Calu3 (cell line): ENCODE results near the gene C1orf56. TPM values are rescaled to one million over a fixed set of nuclear protein-coding genes. Genes with fewer than 3 reads are reported as not detected.

ENCODE experiments used
- BruUV-seq: library from RNA; stranded (reverse); fragments of 400-500 nt; replicated peaks from 2 replicates; lab custom pipeline; 2021; lab: Mats Ljungman, UMichigan
- CTCF ChIA-PET: fragments of 300-600 bp; sonication (Branson Sonifier 250); formaldehyde crosslinking; loops from one replicate; lab custom pipeline; 2022; ENCODE audit warnings: antibody characterized with exemption; lab: Charles Lee
- DNase-seq: peaks from one replicate; pipeline ENCODE4 v3.0.0; 2022
- H3K27ac Mint-ChIP-seq: one replicate; pipeline ENCODE4 v1.8.0; 2022; ENCODE audit warnings: mixed read lengths; ENCODE audit not compliant: unreplicated experiment
- H3K27me3 Mint-ChIP-seq: one replicate; pipeline ENCODE4 v1.8.0; 2022; ENCODE audit warnings: mixed read lengths; ENCODE audit not compliant: unreplicated experiment
- H3K36me3 Mint-ChIP-seq: one replicate; pipeline ENCODE4 v1.8.0; 2022; ENCODE audit warnings: mild to moderate bottlenecking, moderate library complexity, mixed read lengths; ENCODE audit not compliant: insufficient read depth, unreplicated experiment
- H3K4me1 Mint-ChIP-seq: one replicate; pipeline ENCODE4 v1.8.0; 2022; ENCODE audit warnings: mild to moderate bottlenecking, low read depth, mixed read lengths; ENCODE audit not compliant: unreplicated experiment
- H3K4me3 Mint-ChIP-seq: one replicate; pipeline ENCODE4 v1.8.0; 2022; ENCODE audit warnings: mild to moderate bottlenecking, low read depth, moderate library complexity, mixed read lengths; ENCODE audit not compliant: unreplicated experiment
- H3K9me3 Mint-ChIP-seq: one replicate; pipeline ENCODE4 v1.8.0; 2022; ENCODE audit warnings: low read depth, mixed read lengths; ENCODE audit not compliant: unreplicated experiment
- CTCF ChIP-seq: fragments of 200-600 bp; IDR thresholded peaks from one replicate; pipeline ENCODE4 v1.8.0; 2022; ENCODE audit warnings: antibody characterized with exemption; ENCODE audit not compliant: unreplicated experiment
- intact Hi-C: fragments of 100-400 bp; cut with micrococcal nuclease; formaldehyde crosslinking; loops from one replicate; pipeline ENCODE4 v1.10.0; 2022; ENCODE audit not compliant: unreplicated experiment
- total RNA-seq: library from RNA; stranded (reverse); gene quantifications from 2 replicates; pipeline ENCODE4 v1.2.3, GENCODE V29; 2022

The C1orf56 gene
- total RNA-seq, 1 experiment from 2014 or later = 8.5 TPM

DNA sequence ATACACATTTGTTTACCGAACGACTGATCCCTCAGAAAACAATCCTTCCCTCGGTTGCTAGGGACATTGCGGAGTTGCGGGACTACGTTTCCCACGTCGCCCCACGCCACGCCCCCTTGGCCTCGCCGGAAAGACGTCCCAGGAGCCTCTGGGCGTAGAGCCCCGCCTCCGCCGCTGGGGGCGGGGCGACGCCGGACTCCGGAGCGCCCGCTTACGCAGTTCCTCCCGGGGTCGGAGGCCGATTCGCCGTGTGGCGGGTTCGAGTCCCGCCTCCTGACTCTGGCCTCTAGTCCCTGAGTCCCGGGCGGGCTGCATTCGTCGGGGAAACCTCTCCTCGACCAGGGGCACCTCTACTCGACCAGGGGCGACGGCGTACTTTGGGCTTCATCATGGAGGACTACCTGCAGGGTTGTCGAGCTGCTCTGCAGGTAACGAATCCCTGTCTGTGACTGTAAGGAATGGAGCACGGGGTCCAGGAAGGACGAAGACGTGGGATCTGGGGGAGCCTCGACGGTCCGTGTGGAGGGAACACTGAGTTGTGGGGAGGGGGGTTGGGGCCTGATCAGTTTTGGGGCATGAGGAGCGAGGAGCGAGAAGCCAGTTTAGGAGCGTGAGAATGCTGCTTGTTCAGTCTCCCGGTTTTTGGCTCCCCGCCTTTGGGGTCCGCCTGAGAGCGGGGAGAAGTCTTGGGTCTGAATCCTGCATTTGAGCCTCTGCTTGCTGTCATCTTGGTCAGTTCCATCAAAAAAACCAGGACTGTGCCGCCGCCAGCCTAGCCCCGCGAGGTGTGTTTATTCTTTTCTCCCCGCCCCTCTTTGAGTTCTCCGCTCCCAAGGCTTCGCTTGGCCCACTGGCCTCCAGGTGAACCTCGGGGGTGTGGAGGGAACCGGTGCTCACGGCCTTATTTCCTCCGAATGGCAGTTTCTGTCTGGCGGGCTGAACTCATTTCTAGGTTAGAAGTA, 39.0 kb upstream of the C1orf56 start, which contains the start of gene PRUNE1:
Gene PRUNE1, plus strand, starts transcription at position 206 of the 962 bp plus-strand sequence. Its CDS starts 184 bp downstream, at position 390.
- CTCF ChIA-PET = interaction anchor here (0.7 to 1.5 kb wide), 2 partner anchors 39 to 901 kb away, joined by 4 read pairs; partner anchors contain the start of genes C1orf56 and THEM4
- no TSS peak for BruUV-seq
- DNase-seq = peak; percentile 99
- H3K36me3 Mint-ChIP-seq = peaks cover 43% of the 10 kb centered on the region
- H3K9me3 Mint-ChIP-seq = no peaks in the 10 kb centered on the region
- peak within 1 kb of the TSS; percentile 96 for H3K4me3 Mint-ChIP-seq
- intact Hi-C loops = loop anchor here (5.0 kb wide), 1 partner anchor 131 kb away; the partner anchor contains the start of gene ARNT
- H3K27ac Mint-ChIP-seq = peak within 1 kb of the TSS; percentile 95
- TF ChIP-seq CTCF = no peak
- peaks cover 37% of the 10 kb centered on the region for H3K4me1 Mint-ChIP-seq
- H3K27me3 Mint-ChIP-seq = no peaks in the 10 kb centered on the region

DNA sequence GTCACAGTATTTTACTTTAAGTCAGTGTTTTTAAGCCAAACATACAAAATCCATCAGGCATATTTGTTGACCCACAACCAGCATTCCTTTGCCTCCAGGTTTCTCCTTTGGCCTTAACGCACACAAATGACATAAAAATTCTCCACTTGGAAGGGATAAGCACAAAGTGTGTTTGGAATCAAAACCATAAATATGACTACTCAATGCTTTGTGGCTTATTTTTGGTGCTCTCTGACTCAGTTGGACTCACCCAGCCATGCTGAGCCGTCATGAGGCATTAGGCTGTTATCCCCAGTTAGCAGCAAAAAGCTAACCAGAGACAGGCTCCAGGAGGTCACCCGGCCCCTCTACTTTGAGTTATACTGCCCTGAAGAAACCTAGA, 38.4 kb upstream of the C1orf56 start:
- CTCF ChIA-PET = interaction anchor here (1.5 kb wide), 1 partner anchor 39 kb away, joined by 4 read pairs; the partner anchor contains the start of gene C1orf56
- Mint-ChIP-seq H3K4me3 (peak overlapping the region; percentile 96), H3K9me3 (no peaks in the 10 kb centered on the region), H3K27me3 (no peaks in the 10 kb centered on the region), H3K36me3 (peaks cover 43% of the 10 kb centered on the region), H3K4me1 (peaks cover 37% of the 10 kb centered on the region), H3K27ac (peak overlapping the region; percentile 95)
- TSS peak; percentile 24 for BruUV-seq
- no peak for DNase-seq
- intact Hi-C loops = loop anchor here (5.0 kb wide), 1 partner anchor 132 kb away; the partner anchor contains the start of gene ARNT
- no peak for TF ChIP-seq CTCF

GRCh38 chr1:151009674-151010345, 37.7 kb upstream of the C1orf56 start:
- Mint-ChIP-seq H3K4me3 (peak overlapping the region; percentile 96), H3K27me3 (no peaks in the 10 kb centered on the region), H3K4me1 (peaks cover 37% of the 10 kb centered on the region), H3K9me3 (no peaks in the 10 kb centered on the region), H3K27ac (no peak overlapping the region), H3K36me3 (peaks cover 43% of the 10 kb centered on the region)
- CTCF ChIA-PET = no interaction called here
- no TSS peak for BruUV-seq
- intact Hi-C loops = loop anchor here (5.0 kb wide), 1 partner anchor 133 kb away; the partner anchor contains the start of gene ARNT
- DNase-seq = no peak
- no peak for TF ChIP-seq CTCF

GRCh38 chr1:151010346-151010726, 37.2 kb upstream of the C1orf56 start:
- H3K27me3 Mint-ChIP-seq = no peaks in the 10 kb centered on the region
- no peak for DNase-seq
- peaks cover 39% of the 10 kb centered on the region for H3K36me3 Mint-ChIP-seq
- H3K4me3 Mint-ChIP-seq = no peak overlapping the region
- CTCF ChIA-PET = no interaction called here
- BruUV-seq = no TSS peak
- H3K9me3 Mint-ChIP-seq = no peaks in the 10 kb centered on the region
- TF ChIP-seq CTCF = no peak
- intact Hi-C loops = no loop called here
- peaks cover 37% of the 10 kb centered on the region for H3K4me1 Mint-ChIP-seq
- H3K27ac Mint-ChIP-seq = no peak overlapping the region
